ENCODE data around the gene OR5K2.

OR5K2 gene

DNA sequence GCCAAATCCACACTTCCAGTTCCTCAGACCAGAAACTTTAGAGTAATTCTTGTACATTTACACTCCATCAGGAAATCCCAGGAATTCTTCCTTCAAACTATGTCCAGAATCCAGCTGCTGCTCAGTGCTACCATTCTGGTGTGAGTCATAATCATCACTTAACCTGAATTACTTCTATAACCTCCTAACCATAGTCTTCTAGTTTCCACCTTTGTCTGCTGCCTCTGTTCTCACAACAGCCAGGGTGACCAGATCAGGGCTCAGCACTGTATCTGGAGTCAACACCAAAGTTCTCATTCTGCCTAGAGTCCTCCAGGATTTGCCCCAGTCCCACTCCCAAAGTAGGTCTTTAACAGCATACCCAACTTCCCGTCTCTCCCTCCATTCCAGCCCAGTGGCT, 21.9 kb downstream of the OR5K2 start:
- H3K4me3 ChIP-seq (ENCODE audit: low read length): no peak overlapping the region
- no peak for DNase-seq (ENCODE audit: low read depth, low spot score)

DNA sequence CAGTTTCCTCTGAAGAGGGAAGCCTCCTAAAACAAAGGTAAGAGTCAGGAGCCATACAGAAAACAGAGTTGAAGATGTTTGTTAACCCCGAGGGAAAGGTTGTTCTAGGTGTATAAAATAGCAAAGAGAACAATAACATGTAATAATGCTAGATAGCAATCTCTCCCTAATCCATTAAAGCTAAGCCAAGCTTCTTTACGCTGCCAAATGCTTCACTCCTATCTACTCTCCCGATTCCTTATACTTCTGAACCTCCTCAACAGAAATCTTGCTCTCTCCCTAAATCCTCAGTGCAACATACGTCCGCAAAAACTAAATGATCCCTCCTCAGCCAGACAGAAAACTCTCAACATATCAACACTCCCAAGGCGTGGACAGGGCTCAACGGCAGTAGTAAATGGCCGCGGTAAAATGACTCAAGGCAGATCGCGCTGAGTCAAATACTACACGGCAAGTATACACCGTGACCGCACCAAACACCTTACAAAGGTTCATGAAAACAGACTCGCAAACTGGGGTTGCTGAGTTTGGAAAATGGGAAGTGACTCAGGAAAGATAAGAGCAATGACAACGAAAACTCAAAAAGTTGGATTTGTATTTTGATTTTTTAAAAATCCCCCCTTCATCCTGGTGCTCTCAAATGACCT, 24.5 kb downstream of the OR5K2 start:
- peak overlapping the region; percentile 93 for H3K4me3 ChIP-seq (ENCODE audit: low read length)
- peak; percentile 11 for DNase-seq (ENCODE audit: low read depth, low spot score)

DNA sequence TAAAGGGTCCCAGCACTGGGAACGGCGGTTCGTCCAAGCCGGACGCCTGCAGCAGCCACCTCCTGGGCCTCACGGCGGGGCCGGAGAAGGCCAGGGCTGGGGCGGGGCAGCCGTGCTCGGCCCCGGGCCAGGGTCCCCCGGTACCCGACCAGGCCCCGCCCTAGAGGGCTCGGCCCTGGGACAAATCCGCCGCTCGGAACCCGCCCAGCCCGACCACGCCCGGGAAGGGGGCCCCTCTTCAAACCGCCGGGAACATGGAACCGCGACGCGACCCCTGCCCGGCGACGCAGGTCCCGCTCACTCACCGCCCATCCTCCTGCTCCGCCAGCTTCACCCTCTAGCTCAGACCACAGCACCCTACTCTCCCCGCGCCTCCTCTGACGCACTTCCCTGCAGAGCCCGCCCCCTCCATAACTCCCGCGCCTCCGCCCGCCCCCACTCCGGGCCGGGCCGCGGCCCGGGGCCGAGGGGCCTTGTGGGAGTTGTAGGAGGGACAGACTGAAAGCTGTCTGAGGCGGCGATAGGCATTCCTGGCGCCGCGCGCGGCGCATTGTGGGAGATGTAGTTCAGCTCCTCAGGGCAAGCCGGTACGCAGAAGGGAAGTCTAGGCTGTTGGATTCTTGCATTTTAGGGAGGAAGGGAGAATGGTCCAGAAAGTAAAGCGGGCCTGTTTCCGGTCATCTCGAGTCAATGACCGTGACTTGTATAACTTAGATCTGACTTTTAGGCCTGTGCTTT, 25.2 kb downstream of the OR5K2 start, which contains the start of gene CLDND1:
Gene CLDND1 (minus strand): TSS at position 359 of the 738 bp plus-strand sequence. CDS start 1,478 bp downstream, outside the sequence.
- peak within 1 kb of the TSS; percentile 93 for H3K4me3 ChIP-seq (ENCODE audit: low read length)
- peak; percentile 93 for DNase-seq (ENCODE audit: low read depth, low spot score)

DNA sequence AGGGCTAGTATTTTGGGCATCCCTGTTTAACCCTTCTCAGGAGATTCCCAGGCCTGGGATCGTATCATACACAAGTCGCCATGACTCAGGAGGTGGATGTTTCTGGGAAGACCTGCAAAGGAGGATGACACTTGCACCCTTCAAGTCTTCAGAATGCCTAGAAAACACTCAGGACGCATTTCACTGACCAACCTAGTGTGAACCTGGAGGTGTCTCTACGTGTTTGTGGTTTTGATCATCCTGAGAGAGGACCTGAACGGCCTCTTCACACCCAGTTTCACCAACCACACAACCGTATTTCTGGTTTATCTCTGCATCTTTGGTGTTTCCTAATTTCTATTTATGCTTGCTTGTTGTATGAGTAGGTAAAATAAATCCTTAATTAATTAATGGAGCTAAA, 28.0 kb downstream of the OR5K2 start:
- DNase-seq (ENCODE audit: low read depth, low spot score): no peak
- no peak overlapping the region for H3K4me3 ChIP-seq (ENCODE audit: low read length)

DNA sequence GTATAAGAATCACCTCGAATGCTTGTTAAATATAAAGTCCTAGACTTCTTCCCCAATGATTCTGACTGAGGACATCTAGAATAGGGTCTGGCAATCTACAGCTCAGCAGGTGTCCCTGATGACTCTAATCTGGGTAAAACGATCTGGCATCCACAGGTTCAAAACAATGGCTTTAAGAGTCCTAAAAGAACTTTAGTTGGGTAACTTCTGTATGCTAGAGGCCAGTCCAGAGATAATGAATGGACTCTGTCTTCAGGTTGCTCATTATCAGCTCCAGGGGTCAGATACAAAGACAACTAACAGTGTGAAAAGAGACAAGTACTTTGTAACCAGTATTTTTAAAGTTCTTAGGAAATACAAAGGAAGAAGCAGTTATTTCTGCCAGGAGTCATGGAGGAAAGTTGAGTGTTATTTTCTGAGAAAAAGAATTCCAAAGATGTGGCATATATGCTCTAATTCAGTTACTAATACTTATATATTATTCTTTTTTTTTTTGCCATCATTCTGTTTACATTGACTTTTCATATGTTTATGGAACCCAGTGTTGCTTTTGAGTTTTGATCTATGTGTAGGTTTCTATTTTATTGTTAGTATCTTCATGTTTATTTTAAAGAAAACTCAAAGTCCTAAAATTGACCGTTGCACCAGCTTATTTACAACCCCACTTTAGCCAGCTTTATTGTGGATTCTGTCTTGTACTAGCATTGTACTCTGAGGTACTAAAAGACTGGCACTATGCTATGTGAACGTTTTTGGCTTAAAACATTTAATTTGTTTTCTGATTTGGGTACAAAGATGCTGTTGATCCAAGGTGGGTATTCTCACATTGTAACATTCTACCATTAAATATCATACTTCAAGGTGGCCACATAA, 31.2 kb downstream of the OR5K2 start:
- no peak overlapping the region for H3K4me3 ChIP-seq (ENCODE audit: low read length)

DNA sequence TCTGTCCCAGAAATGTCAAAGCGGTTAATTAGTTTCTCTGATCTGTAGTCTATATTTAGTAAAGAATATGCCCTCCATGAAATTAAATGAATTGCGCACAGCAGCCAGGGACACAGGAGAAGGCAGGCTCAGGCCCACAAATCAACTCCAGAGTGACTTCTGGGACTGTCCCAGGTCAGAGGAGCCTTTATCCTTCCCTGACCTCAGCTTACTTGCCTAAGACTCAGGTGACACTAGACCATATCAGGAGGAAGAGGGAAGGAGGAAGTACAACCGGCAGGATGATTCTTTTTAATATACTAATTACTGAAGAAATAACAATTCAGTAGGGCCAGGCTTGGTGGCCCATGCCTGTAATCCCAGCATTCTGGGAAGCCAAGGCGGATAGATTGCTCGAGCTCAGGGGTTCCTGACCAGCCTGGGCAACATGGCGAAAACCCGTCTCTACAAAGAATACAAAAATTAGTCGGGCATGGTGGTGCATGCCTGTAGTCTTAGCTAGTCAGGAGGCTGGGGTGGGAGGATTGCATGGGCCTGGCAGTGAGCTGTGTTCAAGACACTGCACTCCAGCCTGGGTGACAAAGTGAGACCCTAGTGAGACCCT, 32.5 kb downstream of the OR5K2 start:
- no peak overlapping the region for H3K4me3 ChIP-seq (ENCODE audit: low read length)
- no peak for DNase-seq (ENCODE audit: low read depth, low spot score)

More for the DNA sequence above, 31.2 kb downstream of the OR5K2 start:
- DNase-seq (ENCODE audit: low read depth, low spot score): no peak

DNA sequence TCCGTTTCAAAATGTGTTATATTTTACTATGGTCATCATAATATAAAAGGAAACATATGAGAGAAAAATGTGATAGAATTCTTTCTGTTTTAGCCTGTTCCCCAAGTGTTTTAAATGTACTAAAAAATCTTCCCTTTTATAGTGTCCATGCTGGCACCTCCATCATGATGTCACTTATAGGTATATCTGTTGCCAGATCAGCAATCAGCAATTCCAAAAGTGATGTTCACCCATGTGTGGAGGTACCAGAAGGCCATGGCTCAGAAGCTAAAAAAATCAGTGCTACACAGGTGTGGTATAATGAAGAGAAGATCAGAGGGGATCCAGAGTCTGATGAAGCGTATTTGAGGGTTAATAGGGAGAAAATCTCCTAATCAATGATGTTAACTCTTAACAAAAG, 33.2 kb downstream of the OR5K2 start:
- no peak overlapping the region for H3K4me3 ChIP-seq (ENCODE audit: low read length)
- DNase-seq (ENCODE audit: low read depth, low spot score): no peak

DNA sequence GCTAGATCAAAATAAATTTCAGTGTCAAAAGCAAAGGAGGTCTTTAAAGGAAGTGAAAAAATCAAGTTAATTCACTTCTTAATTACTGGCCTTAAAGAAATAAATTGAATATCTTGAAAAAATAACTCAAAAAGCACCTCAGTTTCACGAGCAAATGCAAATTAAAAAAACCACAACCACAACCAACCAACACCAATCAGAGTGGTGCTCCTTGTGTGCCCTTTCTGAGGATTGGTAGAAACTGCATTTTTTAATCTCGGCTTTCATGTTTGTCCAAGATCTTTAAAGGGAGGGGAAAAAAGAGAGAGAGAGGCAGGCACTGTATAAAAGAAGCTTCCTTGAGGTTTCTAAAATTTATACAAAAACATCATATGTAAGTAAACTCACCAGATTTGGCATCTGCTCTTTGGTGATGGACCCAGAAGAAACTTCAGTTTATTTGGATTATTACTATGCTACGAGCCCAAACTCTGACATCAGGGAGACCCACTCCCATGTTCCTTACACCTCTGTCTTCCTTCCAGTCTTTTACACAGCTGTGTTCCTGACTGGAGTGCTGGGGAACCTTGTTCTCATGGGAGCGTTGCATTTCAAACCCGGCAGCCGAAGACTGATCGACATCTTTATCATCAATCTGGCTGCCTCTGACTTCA, 34.3 kb downstream of the OR5K2 start, which contains the start of gene GPR15:
Gene GPR15 (plus strand): TSS at position 357 of the 653 bp plus-strand sequence. CDS start 56 bp downstream, at position 413.
- no peak for DNase-seq (ENCODE audit: low read depth, low spot score)
- H3K4me3 ChIP-seq (ENCODE audit: low read length): no peak within 1 kb of the TSS

DNA sequence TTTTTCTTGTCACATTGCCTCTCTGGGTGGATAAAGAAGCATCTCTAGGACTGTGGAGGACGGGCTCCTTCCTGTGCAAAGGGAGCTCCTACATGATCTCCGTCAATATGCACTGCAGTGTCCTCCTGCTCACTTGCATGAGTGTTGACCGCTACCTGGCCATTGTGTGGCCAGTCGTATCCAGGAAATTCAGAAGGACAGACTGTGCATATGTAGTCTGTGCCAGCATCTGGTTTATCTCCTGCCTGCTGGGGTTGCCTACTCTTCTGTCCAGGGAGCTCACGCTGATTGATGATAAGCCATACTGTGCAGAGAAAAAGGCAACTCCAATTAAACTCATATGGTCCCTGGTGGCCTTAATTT, 34.8 kb downstream of the OR5K2 start:
- H3K4me3 ChIP-seq (ENCODE audit: low read length): no peak overlapping the region
- DNase-seq (ENCODE audit: low read depth, low spot score): no peak

DNA sequence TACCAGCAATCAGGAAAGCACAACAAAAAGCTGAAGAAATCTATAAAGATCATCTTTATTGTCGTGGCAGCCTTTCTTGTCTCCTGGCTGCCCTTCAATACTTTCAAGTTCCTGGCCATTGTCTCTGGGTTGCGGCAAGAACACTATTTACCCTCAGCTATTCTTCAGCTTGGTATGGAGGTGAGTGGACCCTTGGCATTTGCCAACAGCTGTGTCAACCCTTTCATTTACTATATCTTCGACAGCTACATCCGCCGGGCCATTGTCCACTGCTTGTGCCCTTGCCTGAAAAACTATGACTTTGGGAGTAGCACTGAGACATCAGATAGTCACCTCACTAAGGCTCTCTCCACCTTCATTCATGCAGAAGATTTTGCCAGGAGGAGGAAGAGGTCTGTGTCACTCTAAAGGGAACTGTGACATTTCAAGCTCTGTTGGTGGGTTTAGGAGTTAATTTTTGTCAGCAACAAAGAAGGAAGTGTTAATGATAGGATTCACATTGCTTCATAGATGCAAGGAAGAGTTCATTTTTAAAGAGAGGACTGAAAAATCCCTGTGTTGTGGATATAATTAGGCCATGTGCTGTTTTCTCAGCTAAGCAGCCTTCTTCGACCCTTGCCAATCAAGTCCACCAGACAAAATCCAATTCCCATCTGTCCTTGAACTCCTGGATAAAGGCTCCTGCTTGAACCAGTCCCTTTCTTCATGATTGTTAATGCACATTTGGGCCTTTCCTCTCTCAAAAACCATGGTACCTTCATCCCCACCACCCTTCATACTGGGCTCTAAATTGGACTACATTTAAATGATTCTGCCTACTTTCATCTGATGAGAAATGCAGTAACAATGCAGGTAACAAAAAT, 35.5 kb downstream of the OR5K2 start:
- no peak for DNase-seq (ENCODE audit: low read depth, low spot score)
- H3K4me3 ChIP-seq (ENCODE audit: low read length): no peak overlapping the region

DNA sequence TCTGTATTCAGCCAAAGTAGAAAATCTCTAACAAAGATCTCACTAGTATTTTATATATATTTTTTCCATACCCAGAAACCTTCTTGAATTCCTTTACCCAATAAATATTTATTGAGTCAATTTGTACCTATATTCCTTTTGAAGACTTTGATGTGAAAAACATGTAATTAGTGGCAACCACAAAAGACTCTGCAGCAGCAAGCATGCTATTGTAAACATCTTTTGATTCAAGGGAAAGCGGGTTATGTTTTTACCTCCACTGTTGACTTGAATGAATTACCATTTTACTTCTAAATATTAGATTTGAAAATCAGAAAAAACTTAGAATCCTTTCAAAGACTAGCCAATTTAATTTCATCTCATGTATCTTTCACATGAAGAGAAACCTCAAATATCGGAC, 36.7 kb downstream of the OR5K2 start:
- no peak for DNase-seq (ENCODE audit: low read depth, low spot score)
- no peak overlapping the region for H3K4me3 ChIP-seq (ENCODE audit: low read length)

DNA sequence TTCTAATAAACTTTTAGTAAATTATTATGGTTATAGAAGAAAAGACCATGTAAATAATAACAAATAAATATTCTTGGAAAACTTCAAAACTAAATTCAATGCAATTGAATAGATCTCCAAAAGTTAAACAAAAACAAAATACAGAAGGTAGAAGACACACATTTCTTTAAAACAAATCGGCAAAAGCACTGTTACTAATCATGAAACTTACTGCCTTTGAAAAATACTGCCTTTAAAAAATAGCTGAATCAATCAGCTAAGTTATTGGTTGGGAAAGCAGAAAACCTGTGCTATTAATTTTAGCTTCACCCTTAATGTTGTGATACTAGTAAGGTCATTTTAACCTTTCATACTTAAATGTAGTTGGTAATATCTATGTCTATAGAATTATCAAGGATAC, 37.3 kb downstream of the OR5K2 start:
- H3K4me3 ChIP-seq (ENCODE audit: low read length): no peak overlapping the region

DNA sequence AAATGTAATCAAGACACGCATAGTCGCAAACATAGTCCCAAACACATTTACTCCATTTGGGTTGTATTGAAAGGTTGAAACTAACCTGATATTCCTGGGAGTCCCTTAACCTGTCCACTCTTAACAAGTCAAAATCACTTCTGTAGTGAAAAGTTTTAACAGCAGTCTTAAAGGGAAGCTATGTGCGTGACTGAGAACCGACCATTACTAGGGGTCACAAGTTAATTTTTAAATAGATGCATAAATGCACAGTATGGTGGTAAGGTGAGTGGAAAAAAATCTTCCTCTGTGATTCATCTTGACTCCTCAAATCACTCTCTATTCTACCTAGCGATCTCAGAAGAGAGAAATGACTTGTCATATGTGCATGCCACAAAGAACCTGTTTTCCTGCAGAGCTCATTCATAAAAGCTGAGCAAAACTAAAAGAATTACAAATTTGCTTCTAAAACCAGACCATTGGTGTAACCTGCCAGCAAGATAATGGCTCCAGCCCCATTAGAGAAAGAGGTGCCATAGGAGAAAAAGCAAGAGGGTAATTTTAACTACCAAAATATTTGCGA, 39.1 kb downstream of the OR5K2 start:
- no peak for DNase-seq (ENCODE audit: low read depth, low spot score)
- H3K4me3 ChIP-seq (ENCODE audit: low read length): no peak overlapping the region

More for the DNA sequence above, 37.3 kb downstream of the OR5K2 start:
- no peak for DNase-seq (ENCODE audit: low read depth, low spot score)

DNA sequence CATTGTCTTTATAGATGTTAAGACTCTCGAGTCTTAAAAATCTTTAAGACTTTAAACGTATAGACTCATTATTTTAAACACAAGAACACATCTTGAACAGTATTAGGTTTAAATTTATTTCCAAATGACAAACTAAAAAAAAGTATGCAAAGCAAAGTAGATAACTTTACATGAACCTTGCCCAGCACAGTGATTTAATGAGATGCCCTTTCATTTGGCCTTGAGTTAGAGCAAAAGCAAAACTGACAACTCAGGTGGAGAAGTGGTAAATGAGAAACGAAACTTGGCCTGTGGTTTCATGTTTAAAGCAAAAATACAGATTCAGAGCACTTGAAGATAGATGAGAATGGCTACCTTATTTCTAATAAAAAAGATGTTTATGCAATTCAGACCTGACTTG, 42.9 kb downstream of the OR5K2 start:
- H3K4me3 ChIP-seq (ENCODE audit: low read length): no peak overlapping the region
- no peak for DNase-seq (ENCODE audit: low read depth, low spot score)

DNA sequence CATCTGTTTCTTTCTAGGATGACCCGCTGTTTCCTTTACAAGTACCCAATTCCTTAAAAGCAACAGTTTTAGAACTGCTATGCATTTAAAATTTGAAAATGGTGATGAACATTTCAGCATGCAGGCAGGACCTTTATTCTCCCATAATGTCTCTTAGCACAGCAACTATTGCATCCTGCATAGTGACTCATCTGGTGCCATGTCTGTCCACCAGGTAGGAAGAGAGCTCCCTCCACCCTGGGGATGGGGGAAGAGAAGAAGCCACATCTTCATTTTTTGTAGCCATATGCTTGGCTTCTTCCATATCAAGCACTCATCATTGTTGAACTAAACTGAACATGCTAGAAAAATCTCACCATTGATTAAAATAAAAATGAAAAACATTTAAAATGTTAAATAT, 44.2 kb downstream of the OR5K2 start:
- H3K4me3 ChIP-seq (ENCODE audit: low read length): no peak overlapping the region
- DNase-seq (ENCODE audit: low read depth, low spot score): no peak

DNA sequence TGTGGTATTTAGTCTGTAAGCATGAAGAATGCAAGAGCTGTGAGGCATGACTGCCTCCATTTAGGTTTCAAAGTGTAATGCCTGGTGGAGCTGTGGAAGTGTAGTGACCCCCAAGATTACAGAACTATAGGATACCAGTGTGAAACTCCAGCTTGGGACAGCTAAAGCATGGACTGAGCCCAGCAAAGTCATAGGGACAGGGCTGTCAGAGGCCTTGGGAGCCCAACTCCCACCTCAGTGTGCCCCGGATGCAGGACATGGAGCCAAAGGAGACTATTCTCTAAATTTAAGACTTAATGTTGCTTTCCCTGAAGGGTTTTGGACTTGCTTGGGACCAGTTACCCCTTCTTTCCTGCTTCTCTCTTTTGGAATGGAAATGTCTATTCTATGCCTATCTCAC, 45.1 kb downstream of the OR5K2 start:
- no peak overlapping the region for H3K4me3 ChIP-seq (ENCODE audit: low read length)
- DNase-seq (ENCODE audit: low read depth, low spot score): no peak

DNA sequence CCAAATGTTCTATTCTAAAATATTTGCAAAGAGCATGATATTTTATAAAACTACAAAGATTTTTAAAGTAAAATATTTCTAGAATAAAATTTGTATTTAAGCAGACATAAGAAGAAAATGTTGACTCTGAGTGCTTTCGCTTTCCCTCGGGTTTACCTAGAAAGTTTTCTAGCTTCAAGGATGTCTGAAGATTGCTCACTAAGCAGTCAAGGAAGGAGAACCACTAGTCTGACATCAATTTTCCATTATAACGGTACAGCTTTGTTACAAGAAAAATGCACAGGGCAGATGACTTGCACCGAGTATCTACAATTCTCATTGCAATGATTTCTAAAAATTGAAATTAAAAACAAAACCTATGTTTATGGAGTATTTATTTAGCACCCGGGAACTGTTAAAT, 48.5 kb downstream of the OR5K2 start:
- no peak for DNase-seq (ENCODE audit: low read depth, low spot score)
- no peak overlapping the region for H3K4me3 ChIP-seq (ENCODE audit: low read length)

All from Jurkat, Clone E6-1 (cell line).